CD4-positive, alpha-beta T cell treated with Interferon alpha-2 for 1 hour (primary cell): ENCODE measurements around the gene FMNL1.

Source experiments
- DNase-seq, 2 donors: peaks; one replicate each; pipeline ENCODE4 v3.0.0-alpha.2; 2020 to 2022

FMNL1 gene

GRCh38 chr17:45260204-45260783 is 38.6 kb downstream of the FMNL1 start:
- DNase-seq = no peak

- DNase-seq = peak; percentile 55 to 68
Observed at GRCh38 chr17:45261577-45262515, 40.2 kb downstream of the FMNL1 start, which contains the start of gene SPATA32. Gene SPATA32 (minus strand): TSS chr17:45262094. CDS start chr17:45262016, 78 bp downstream.

- no peak for DNase-seq
Observed at GRCh38 chr17:45262516-45263476, 41.1 kb downstream of the FMNL1 start.

DNA sequence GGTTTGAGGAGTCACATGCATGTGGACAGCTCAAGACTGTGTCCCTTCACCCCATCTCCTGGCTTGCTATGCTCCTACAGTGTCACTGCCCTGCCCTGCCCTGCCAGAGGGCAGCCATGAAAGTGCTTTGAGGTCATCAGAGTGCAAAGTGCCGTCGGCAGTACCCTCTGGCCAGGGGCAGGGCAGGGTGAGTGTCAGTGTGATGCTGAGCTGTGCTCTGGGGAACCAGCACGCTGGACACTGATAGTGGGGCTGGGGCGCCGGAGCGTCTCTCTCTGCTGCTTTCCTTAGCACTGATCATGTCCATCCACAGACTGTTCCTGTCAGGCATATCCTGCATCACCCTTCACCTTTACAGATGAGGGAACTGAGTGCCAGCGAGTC is 41.8 kb downstream of the FMNL1 start:
- no peak for DNase-seq

GRCh38 chr17:45264430-45264829 is 42.7 kb downstream of the FMNL1 start:
- no peak for DNase-seq

DNA sequence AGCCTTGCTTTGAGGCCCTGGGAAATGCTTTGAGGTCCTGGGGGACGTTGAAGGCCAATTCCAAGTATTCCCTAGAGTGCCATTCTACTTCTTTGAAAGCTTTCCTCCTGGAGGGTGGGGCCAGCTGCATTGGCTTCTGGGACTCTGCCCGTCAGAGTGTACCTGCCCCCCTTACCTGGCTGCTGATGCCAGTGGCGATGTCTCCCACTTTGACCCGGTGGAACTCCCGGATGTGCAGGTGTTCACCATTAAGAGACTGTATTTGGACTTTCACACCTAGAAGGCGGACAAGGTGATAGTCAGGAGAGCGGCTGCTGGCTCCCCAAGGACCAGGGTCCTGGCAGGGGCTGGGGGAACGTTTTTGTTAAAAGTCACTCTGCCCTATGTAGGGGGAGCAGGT is 43.3 kb downstream of the FMNL1 start:
- no peak for DNase-seq

DNA sequence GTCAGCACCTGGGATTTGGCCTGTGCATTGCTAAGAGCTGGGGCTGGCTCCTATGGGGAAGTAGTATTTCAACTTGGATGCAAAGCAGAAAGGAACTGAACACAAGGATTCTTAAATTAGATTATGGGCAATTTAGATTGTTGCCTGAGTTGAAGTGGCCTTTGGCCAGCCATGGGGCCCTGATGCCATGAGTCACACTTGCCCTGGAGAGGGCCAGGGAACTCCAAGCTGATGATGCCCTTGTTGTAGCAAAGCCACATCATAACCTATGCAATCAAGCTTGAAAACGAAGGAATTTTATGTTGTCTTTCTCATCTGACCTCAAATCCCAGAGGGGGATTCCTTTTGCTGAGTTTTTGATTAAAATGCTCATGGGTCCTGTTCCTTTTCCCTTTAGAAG is 44.1 kb downstream of the FMNL1 start:
- DNase-seq = no peak

GRCh38 chr17:45266372-45266926 is 44.8 kb downstream of the FMNL1 start:
- DNase-seq = no peak

DNA sequence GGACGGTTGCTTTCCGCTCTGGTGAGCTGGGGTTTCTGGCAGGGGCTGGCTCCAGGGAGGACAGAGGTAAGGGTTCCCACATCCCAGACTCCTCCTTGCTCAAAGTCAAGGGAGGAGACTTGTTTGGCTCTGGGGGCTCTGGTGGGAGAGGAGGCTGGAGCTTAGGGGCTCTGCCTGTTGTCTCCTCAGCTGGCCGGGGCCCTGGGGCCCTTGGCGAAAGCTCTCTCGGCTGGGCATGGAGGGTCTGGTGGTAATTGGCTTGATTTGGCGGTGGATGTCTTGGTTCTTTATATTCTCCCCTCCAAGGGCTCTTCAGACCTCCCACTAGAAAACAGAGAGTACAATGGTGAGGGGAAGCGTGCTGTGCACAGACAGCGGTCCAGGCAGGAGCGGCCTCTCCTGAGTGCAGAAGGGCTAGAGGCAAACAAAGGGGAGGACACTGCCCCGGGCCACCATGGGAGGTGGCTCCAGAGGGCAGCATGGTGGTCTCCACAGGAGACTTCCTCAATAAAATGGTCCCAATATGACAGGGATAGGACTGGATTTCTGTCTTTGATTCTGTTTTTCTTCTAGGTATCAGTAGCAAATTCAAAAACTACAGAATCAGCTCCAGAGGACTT is 45.9 kb downstream of the FMNL1 start:
- no peak for DNase-seq

GRCh38 chr17:45269912-45270311 is 48.2 kb downstream of the FMNL1 start:
- no peak for DNase-seq

DNA sequence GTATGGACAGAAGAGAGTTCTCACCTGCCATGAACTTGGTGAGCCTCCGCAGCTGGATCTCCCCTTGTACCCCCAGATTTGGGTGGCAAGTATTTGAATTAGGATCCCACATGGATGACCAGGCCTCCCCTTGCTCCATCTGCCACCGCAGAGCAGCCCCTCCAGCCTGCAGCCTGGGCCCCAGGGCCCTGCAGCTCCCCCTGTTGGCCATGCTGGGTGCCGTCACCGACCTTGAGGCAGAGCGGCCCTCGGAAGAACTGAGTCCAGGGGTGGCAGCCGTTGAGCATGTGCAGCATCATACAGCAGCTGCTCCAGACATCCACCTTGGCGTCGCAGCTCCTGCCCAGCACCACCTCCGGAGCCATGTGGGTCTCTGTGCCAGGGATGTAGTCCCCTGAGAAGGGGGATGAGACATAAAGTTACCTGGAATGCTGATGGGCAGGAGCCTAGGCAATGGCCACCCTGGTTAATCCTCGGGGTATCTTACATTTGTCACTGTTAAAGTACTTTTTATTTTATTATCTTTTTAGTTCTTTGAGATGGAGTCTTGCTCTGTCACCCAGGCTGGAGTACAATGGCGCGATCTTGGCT is 49.2 kb downstream of the FMNL1 start:
- peak; percentile 37 to 61 for DNase-seq

DNA sequence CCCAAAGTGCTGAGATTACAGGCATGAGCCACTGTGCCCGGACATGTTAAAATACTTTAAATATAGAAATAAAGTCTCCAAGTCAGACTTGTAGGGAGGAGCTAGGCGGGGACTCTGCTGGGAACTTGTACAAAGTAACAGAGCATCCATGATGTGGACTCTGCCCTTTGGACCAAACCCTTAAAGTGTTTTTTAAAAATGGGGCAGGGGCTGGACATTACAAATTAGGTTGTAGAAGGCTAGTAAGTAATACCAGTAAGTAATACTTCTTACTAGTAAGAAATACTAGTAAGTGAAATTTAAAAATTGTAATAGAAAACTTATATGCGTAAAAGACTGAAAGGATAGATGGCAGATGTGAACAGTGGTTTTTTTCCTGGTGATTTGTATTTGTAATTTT is 49.9 kb downstream of the FMNL1 start:
- no peak for DNase-seq

- DNase-seq = no peak
Observed at GRCh38 chr17:45273551-45273957, 51.9 kb downstream of the FMNL1 start.

- no peak for DNase-seq
Observed at GRCh38 chr17:45274033-45274432, 52.3 kb downstream of the FMNL1 start.

DNA sequence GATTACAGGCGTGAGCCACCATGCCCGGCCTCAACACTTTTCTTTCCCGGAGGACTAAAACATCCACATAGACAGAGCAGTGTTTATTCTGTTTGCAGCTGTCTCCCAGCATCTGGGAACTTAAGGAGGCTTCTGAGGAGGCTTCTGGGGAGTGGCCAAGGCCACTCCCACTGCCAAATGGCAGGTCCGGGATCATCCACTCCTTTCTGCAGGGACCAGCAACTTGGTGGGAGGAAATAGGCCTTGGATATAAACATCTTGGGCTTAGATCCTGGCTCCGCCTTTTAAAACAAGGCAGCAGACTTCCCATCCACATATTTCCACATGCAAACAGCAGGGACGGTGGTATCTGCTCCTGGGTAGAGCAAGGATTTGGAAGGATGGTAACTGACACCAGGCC is 54.3 kb downstream of the FMNL1 start:
- DNase-seq = no peak

GRCh38 chr17:45277216-45277849 is 55.6 kb downstream of the FMNL1 start:
- DNase-seq = peak; percentile 89 to 91

DNA sequence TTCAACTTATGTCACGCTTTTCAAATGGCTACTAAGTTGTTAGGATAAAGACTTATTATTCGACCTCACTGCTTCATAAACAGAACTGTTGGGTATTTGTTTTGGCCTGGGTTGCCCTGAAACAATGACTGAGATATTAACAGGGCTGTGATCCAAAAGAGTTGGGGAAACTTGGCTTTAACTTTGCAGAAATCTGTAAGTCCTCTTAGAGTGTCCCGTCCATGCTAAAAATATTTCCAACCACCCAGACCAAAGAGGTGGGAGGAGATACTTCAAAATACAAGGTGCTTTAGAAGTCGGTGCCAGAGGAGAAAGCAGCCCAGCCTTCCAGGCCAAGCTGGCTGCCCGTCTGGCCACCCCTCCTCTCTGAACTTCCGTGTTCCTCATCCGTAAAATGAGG is 56.3 kb downstream of the FMNL1 start:
- no peak for DNase-seq

DNA sequence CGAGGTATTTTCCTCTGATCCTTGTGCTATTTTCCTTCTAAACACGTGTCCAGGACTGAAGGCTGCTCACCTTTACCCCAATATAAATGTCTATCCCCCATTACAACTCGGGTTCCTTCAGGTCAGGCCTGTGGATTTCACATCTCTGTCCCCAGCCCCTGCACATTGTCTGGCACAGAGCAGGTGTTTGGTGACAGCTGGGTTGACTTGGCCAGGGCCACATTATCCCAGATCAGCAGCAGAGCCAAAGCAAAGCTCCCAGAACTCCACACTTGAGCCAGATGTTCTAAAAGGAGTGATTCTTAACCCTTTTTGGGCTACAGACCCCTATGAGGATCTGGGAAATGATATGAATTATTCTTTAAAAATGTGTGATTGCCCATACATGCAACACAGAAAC is 58.2 kb downstream of the FMNL1 start:
- DNase-seq = no peak

DNA sequence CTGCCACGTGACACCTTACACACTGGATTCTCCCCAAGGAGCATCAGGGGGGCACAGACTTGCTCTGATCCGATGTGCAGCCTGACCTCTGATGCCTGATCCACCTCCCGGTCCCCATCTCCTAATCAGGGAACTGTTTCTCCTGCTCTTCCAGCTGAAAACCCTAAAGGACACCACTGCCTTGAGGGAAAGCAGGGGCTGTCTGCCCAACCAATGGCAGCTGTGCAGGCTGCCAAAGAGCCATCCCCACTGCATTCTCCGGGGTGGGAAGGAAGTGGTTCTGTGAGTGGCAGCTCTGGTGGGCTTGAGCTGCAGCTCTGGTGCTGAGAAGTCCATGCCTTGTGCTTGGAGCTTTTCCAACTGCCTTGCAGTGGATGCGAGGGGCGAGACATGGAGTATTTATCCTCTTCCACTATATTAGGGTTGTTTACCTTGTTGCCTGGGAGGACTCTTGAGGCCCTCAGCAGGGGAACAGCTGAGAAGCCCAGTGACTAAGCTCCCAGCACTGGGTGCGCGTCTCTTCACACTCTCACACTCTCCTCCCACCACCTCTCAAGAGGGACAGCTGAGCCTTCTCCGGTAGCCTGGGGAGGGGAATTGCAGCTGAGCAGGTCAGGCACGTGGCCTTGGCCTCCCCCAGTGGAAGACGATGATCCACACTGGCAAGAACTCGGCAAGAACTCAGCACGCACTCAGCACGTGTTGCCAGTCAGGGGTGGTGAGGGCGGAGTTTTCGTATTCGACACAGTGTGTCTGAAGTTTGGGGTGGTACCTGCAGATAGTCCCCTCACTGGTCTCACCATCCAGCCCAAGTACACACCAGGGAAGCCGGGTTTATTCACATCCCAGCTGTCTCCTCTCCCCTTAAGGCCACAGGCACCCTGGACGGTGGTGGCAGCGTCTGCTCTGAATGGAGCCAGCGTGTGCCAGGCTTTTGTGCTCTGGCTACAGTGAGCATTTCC is 61.3 kb downstream of the FMNL1 start:
- DNase-seq = no peak

DNA sequence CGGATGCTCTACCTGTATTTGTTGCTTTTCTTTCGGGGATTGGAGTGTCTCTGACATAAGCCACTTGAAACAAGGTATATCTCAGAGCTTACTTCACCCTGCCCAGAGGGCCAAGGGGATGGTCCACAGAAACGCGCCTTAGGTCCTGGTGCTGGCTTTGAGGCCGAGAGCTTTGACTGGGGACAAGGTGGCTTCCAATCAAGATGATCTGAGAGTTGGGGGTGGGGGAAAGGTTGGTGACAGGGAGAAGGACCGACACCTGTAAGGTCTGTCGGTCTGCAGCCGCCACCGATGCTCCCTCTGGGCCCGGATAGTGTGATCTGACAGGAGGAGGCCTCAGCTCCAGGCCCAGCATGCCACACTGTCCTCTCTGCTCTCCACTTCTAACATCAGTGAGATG is 62.0 kb downstream of the FMNL1 start:
- DNase-seq = no peak
